ENCODE data around the gene BMP7.

- TF ChIP-seq POLR2A (IDR thresholded peaks at IDR 0.05; ENCODE audit: low read depth, low read length) (no peak), SPI1 (IDR thresholded peaks at IDR 0.05; ENCODE audit: low read depth, low read length) (no peak), PAX5 (IDR thresholded peaks at IDR 0.05; ENCODE audit: insufficient read depth, low read length, severe bottlenecking) (no peak), TAF1 (IDR thresholded peaks at IDR 0.05; ENCODE audit: low read depth, low read length) (no peak)
Measured at GRCh38 chr20:57257701-57258453, 8.6 kb downstream of the BMP7 start.

Measured in GM12891 (cell line).